HepG2 (cell line): ENCODE results near the gene MBLAC1. TPM values are rescaled to one million over a fixed set of nuclear protein-coding genes. Genes with fewer than 3 reads are reported as not detected.
A peak's percentile ranks its signal among the peaks of the same experiment; 100 is the strongest.

Source experiments
- ARNT2 ChIP-seq: sonication (generic); formaldehyde crosslinking; IDR thresholded peaks from 2 replicates; pipeline ENCODE4 v1.8.0; 2022; ENCODE audit warnings: mild to moderate bottlenecking, low read depth, missing genetic modification reagents, moderate library complexity
- DBP ChIP-seq: sonication (generic); formaldehyde crosslinking; IDR thresholded peaks from 2 replicates; pipeline ENCODE4 v1.4.0; 2020; ENCODE audit warnings: missing genetic modification reagents; ENCODE audit errors: not compliant biosample characterization
- GATAD2A ChIP-seq: IDR thresholded peaks from 2 replicates; pipeline ENCODE4 v1.6.1; 2016
- KLF11 ChIP-seq: IDR thresholded peaks from 2 replicates; pipeline ENCODE4 v1.6.1; 2016; ENCODE audit warnings: missing compliant biosample characterization
- NFKBIZ ChIP-seq: IDR thresholded peaks from 2 replicates; pipeline ENCODE4 v1.6.1; 2018; ENCODE audit warnings: missing genetic modification reagents, missing compliant biosample characterization
- PBX3 ChIP-seq: sonication (generic); formaldehyde crosslinking; IDR thresholded peaks from 2 replicates; pipeline ENCODE4 v1.8.1; 2023; ENCODE audit warnings: missing genetic modification reagents, inconsistent platforms, borderline replicate concordance
- PRDM10 ChIP-seq: sonication (generic); formaldehyde crosslinking; IDR thresholded peaks from 2 replicates; pipeline ENCODE4 v1.4.0; 2020; ENCODE audit warnings: low read depth, missing genetic modification reagents
- RBFOX2 ChIP-seq: fragments of 200-400 bp; formaldehyde crosslinking; IDR thresholded peaks from 2 replicates; pipeline ENCODE4 v1.6.1; 2017; ENCODE audit warnings: low read depth, mild to moderate bottlenecking, low read length
- SKI ChIP-seq: fragments of 450-650 bp; IDR thresholded peaks from one replicate; pipeline ENCODE4 v1.6.1; 2018; ENCODE audit warnings: mild to moderate bottlenecking; ENCODE audit not compliant: partially characterized antibody
- SUZ12 ChIP-seq: fragments of 150-350 bp; IDR thresholded peaks from 2 replicates; pipeline ENCODE4 v1.6.1; 2014; ENCODE audit warnings: low read depth, low read length
- TBX3 ChIP-seq: fragments of 450-650 bp; IDR thresholded peaks from 2 replicates; pipeline ENCODE4 v1.6.1; 2017; ENCODE audit warnings: antibody characterized with exemption, mild to moderate bottlenecking, inconsistent platforms, borderline replicate concordance
- TRIM24 ChIP-seq: sonication (generic); formaldehyde crosslinking; IDR thresholded peaks from 2 replicates; pipeline ENCODE4 v1.8.0; 2022; ENCODE audit warnings: mild to moderate bottlenecking, missing genetic modification reagents
- WIZ ChIP-seq: sonication (generic); formaldehyde crosslinking; IDR thresholded peaks from 2 replicates; pipeline ENCODE4 v1.5.1; 2020; ENCODE audit warnings: mild to moderate bottlenecking, missing genetic modification reagents
- ZNF263 ChIP-seq: sonication (generic); formaldehyde crosslinking; IDR thresholded peaks from 2 replicates; pipeline ENCODE4 v1.4.0; 2020; ENCODE audit warnings: missing genetic modification reagents
- ZNF275 ChIP-seq: sonication (generic); formaldehyde crosslinking; IDR thresholded peaks from 2 replicates; pipeline ENCODE4 v1.8.0; 2022; ENCODE audit warnings: missing genetic modification reagents, mild to moderate bottlenecking, inconsistent platforms, borderline replicate concordance
- ZNF3 ChIP-seq: IDR thresholded peaks from 2 replicates; pipeline ENCODE4 v1.7.0; 2017; ENCODE audit warnings: inconsistent platforms
- ZNF337 ChIP-seq: sonication (generic); formaldehyde crosslinking; IDR thresholded peaks from 2 replicates; pipeline ENCODE4 v1.5.1; 2020; ENCODE audit warnings: missing genetic modification reagents, low read depth, mild to moderate bottlenecking, borderline replicate concordance
- ZSCAN29 ChIP-seq: sonication (generic); formaldehyde crosslinking; conservative IDR thresholded peaks from 2 replicates; pipeline ENCODE4 v1.4.0; 2020; ENCODE audit warnings: mild to moderate bottlenecking, missing genetic modification reagents
- polyA plus RNA-seq, 8 experiments: library from polyadenylated mRNA; depleted of rRNA in 3 of 8; stranded (reverse) in 7 of 8; unstranded in 1 of 8; fragments of >200 nt; fragmentation: Illumina TruSeq in 4 of 8; extraction: Trizol in 4 of 8; gene quantifications; 2 replicates each; pipeline versions ENCODE4 v1.2.1 to v1.2.3, GENCODE V29; 2011 to 2016; ENCODE audit warnings: low read depth in 4 of 8, missing spikeins in 1 of 8, mixed read lengths in 1 of 8; ENCODE audit not compliant: insufficient read depth in 1 of 8
- total RNA-seq, 5 experiments: library from RNA; depleted of rRNA; stranded (reverse); fragments of >200 nt; fragmentation: Illumina TruSeq; extraction: Trizol; gene quantifications; 2 replicates each; pipeline ENCODE4 v1.2.3, GENCODE V29; 2016; ENCODE audit warnings: low read depth in 1 of 5

Gene MBLAC1
- total and polyA plus RNA-seq, 2 of the 13 experiments (the other 11 are each of a cell fraction or from before 2014, with no cell fraction given): 0.79 to 2.1 TPM

- TF ChIP-seq PRDM10 (CRISPR knock-in tag) (peak; percentile 85), ZNF275 (peak; percentile 89), ZSCAN29 (CRISPR knock-in tag) (peak; percentile 73; the same call in 1 of the 2 replicates), ARNT2 (peak; percentile 86), DBP (CRISPR knock-in tag) (no peak), ZNF263 (CRISPR knock-in tag) (peak; percentile 20), KLF11 (CRISPR knock-in tag) (peak; percentile 77; the same call in 1 of the 2 replicates), ZNF3 (no peak), RBFOX2 (peak; percentile 99), NFKBIZ (peak; percentile 83), SUZ12 (no peak), PBX3 (CRISPR knock-in tag) (peak; percentile 54; the same call in 1 of the 2 replicates), WIZ (CRISPR knock-in tag) (no peak), TBX3 (peak; percentile 46; the same call in 1 of the 2 replicates), SKI (peak; percentile 47), ZNF337 (CRISPR knock-in tag) (peak; percentile 88), TRIM24 (CRISPR knock-in tag) (no peak), GATAD2A (peak; percentile 68)
Observed at GRCh38 chr7:100081535-100082102, 45.1 kb upstream of the MBLAC1 start, which contains the start of gene ZNF3 (continued).
